GM19463 (cell line): ENCODE measurements around the gene CFAP299.
A peak's percentile ranks its signal among the peaks of the same experiment; 100 is the strongest.

ENCODE experiments used
- ATAC-seq: cut with Tn5 transposase; IDR thresholded peaks from one replicate; pipeline ENCODE4 v1.9.1; 2021; ENCODE audit warnings: mild to moderate bottlenecking, moderate library complexity; ENCODE audit not compliant: unreplicated experiment

Gene CFAP299

GRCh38 chr4:80495865-80496264, 160.3 kb downstream of the CFAP299 start:
- ATAC-seq, result no peak

- ATAC-seq, result no peak
Observed at GRCh38 chr4:80498725-80499124, 163.2 kb downstream of the CFAP299 start.

- ATAC-seq, result peak; percentile 48
Observed at GRCh38 chr4:80500613-80501012, 165.1 kb downstream of the CFAP299 start.

GRCh38 chr4:80507077-80507476, 171.5 kb downstream of the CFAP299 start:
- no peak for ATAC-seq

GRCh38 chr4:80507507-80507906, 172.0 kb downstream of the CFAP299 start:
- peak; percentile 94 for ATAC-seq

GRCh38 chr4:80515496-80515895, 180.0 kb downstream of the CFAP299 start:
- ATAC-seq, result no peak

- ATAC-seq, result no peak
Observed at GRCh38 chr4:80521438-80521837, 185.9 kb downstream of the CFAP299 start.

GRCh38 chr4:80526697-80527096, 191.2 kb downstream of the CFAP299 start:
- ATAC-seq, result no peak

GRCh38 chr4:80529026-80529425, 193.5 kb downstream of the CFAP299 start:
- ATAC-seq, result no peak

GRCh38 chr4:80532674-80533333, 197.3 kb downstream of the CFAP299 start:
- no peak for ATAC-seq

- ATAC-seq, result no peak
Observed at GRCh38 chr4:80535551-80535950, 200.0 kb downstream of the CFAP299 start.

GRCh38 chr4:80538276-80538926, 202.9 kb downstream of the CFAP299 start:
- no peak for ATAC-seq

- no peak for ATAC-seq
Observed at GRCh38 chr4:80539190-80539589, 203.7 kb downstream of the CFAP299 start.

- ATAC-seq, result no peak
Observed at GRCh38 chr4:80540349-80540748, 204.8 kb downstream of the CFAP299 start.

- ATAC-seq, result peak; percentile 95
Observed at GRCh38 chr4:80540785-80541469, 205.4 kb downstream of the CFAP299 start.

GRCh38 chr4:80542747-80543146, 207.2 kb downstream of the CFAP299 start:
- no peak for ATAC-seq

- no peak for ATAC-seq
Observed at GRCh38 chr4:80560337-80560736, 224.8 kb downstream of the CFAP299 start.

- ATAC-seq, result no peak
Observed at GRCh38 chr4:80566203-80566872, 230.8 kb downstream of the CFAP299 start.

GRCh38 chr4:80568891-80569290, 233.4 kb downstream of the CFAP299 start:
- ATAC-seq, result no peak

- ATAC-seq, result no peak
Observed at GRCh38 chr4:80576796-80577195, 241.3 kb downstream of the CFAP299 start.

- no peak for ATAC-seq
Observed at GRCh38 chr4:80578001-80578400, 242.5 kb downstream of the CFAP299 start.

- no peak for ATAC-seq
Observed at GRCh38 chr4:80585542-80585941, 250.0 kb downstream of the CFAP299 start.
